PC-3 (cell line): ENCODE data around the gene CARMIL1.

ENCODE experiments used
- CTCF ChIP-seq: fragments of 300-600 bp; sonication (generic); conservative IDR thresholded peaks from 2 replicates; pipeline ENCODE4 v1.5.1; 2017; ENCODE audit warnings: antibody characterized with exemption, low read depth, mild to moderate bottlenecking, low read length
- EZH2 ChIP-seq: fragments of 300-600 bp; sonication (generic); IDR thresholded peaks from one replicate; pipeline ENCODE4 v1.6.1; 2017; ENCODE audit warnings: antibody characterized with exemption, mild to moderate bottlenecking, low read length; ENCODE audit not compliant: unreplicated experiment
- EZH2phosphoT487 ChIP-seq: fragments of 300-600 bp; sonication (generic); IDR thresholded peaks from 2 replicates; pipeline ENCODE4 v1.6.1; 2018; ENCODE audit warnings: mild to moderate bottlenecking, antibody characterized with exemption, low read length, borderline replicate concordance

DNA sequence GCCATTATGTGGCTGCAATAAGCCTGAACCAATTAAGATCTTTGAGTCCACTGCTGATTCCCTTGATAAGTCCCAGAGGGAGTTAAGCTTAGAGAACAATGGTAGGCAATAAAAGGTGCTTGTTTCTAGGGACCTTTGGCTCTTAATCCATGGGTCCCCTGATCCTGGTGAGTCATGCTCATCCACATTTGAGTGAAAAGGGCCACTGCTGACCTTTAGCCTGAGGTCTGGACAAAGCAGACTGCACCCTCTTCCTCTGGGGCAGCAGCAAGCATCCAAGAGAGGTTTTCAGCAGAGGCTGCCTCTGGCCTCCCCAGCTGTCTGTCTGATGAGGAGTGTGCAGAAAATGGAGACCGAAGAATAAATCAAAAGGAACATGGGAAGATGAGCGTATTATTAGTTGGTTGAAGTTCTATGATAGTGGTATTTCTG, 356.7 kb downstream of the CARMIL1 start:
- TF ChIP-seq CTCF (no peak), EZH2 (no peak), EZH2phosphoT487 (no peak)
